Dedifferentiated amniotic fluid mesenchymal stem cell (primary cell): Measurements from ENCODE around the gene SLC39A8.
"Not testable (repeated sequence)": the region's sequence is repeated elsewhere in the genome, so short reads cannot be mapped to it uniquely, and the experiment has no call there.

ENCODE experiments used
- DNase-seq: peaks from one replicate; pipeline ENCODE4 v3.0.0-alpha.2; 2016; ENCODE audit errors: extremely low spot score

Gene SLC39A8

GRCh38 chr4:102344954-102345794 is at the start of gene SLC39A8:
Gene SLC39A8, minus strand, starts transcription at chr4:102345482. Its CDS starts 820 bp downstream, at chr4:102344662.
- DNase-seq: peak; percentile 76

- DNase-seq: no peak
Measured at GRCh38 chr4:102392033-102392744, 46.9 kb upstream of the SLC39A8 start.

GRCh38 chr4:102390438-102390837 is 45.2 kb upstream of the SLC39A8 start:
- DNase-seq: no peak

- DNase-seq: no peak
Measured at GRCh38 chr4:102388611-102389010, 43.3 kb upstream of the SLC39A8 start.

GRCh38 chr4:102387552-102388150 is 42.4 kb upstream of the SLC39A8 start:
- no peak for DNase-seq

- DNase-seq: no peak
Measured at GRCh38 chr4:102386966-102387365, 41.7 kb upstream of the SLC39A8 start.

- DNase-seq: not testable (repeated sequence)
Measured at GRCh38 chr4:102380253-102380652, 35.0 kb upstream of the SLC39A8 start.

GRCh38 chr4:102362922-102363432 is 17.7 kb upstream of the SLC39A8 start:
- DNase-seq: no peak

GRCh38 chr4:102358128-102358527 is 12.8 kb upstream of the SLC39A8 start:
- DNase-seq: no peak

- DNase-seq: not testable (repeated sequence)
Measured at GRCh38 chr4:102357637-102358036, 12.4 kb upstream of the SLC39A8 start.

GRCh38 chr4:102356562-102357202 is 11.4 kb upstream of the SLC39A8 start:
- DNase-seq: no peak

GRCh38 chr4:102355748-102356147 is 10.5 kb upstream of the SLC39A8 start:
- no peak for DNase-seq

- no peak for DNase-seq
Measured at GRCh38 chr4:102354671-102355454, 9.6 kb upstream of the SLC39A8 start.

GRCh38 chr4:102352781-102353180 is 7.5 kb upstream of the SLC39A8 start:
- DNase-seq: no peak

GRCh38 chr4:102350634-102351033 is 5.4 kb upstream of the SLC39A8 start:
- DNase-seq: no peak

GRCh38 chr4:102348701-102349100 is 3.4 kb upstream of the SLC39A8 start:
- DNase-seq: no peak

GRCh38 chr4:102345795-102346100 is 466 bp upstream of the SLC39A8 start:
- DNase-seq: no peak

- peak; percentile 22 for DNase-seq
Measured at GRCh38 chr4:102344520-102344953, 745 bp downstream of the SLC39A8 start.

GRCh38 chr4:102343964-102344519 is 1.2 kb downstream of the SLC39A8 start:
- no peak for DNase-seq

GRCh38 chr4:102342404-102343074 is 2.7 kb downstream of the SLC39A8 start:
- no peak for DNase-seq
